Mucosa of descending colon (tissue), 3 donors: ENCODE data around the gene C19orf85. TPM values are rescaled to one million over a fixed set of nuclear protein-coding genes. Genes with fewer than 3 reads are reported as not detected.

Experiments used
- ATAC-seq: fragments of 200-7000 bp; cut with Tn5 transposase; one replicate; pipeline ENCODE4 v1.9.1; 2020; ENCODE audit warnings: mild to moderate bottlenecking, moderate library complexity
- DNase-seq, 3 donors: peaks; one replicate each; pipeline ENCODE4 v3.0.0-alpha.2; 2020
- H3K36me3 ChIP-seq: fragments of 200-600 bp; one replicate; pipeline ENCODE4 v1.8.0; 2021; ENCODE audit warnings: low read depth, mild to moderate bottlenecking
- H3K4me1 ChIP-seq: fragments of 200-600 bp; one replicate; pipeline ENCODE4 v1.8.0; 2021; ENCODE audit warnings: low read depth, mild to moderate bottlenecking
- H3K4me3 ChIP-seq: fragments of 200-600 bp; one replicate; pipeline ENCODE4 v1.8.0; 2021; ENCODE audit warnings: mild to moderate bottlenecking
- H3K9me3 ChIP-seq: fragments of 200-600 bp; one replicate; pipeline ENCODE4 v1.8.0; 2021; ENCODE audit warnings: mild to moderate bottlenecking
- intact Hi-C, 2 donors: fragments of 100-400 bp; cut with DNase I in 1 of 2; cut with micrococcal nuclease in 1 of 2; formaldehyde crosslinking; loops; one replicate each; pipeline versions ENCODE4 v1.11.0 to v1.11.1; 2022; cut with DNase I, micrococcal nuclease
- total RNA-seq, 3 donors: library from RNA; stranded (reverse); fragmentation: NEBNext Ultra II Directional in 2 of 3; extraction: Animal tissue kit (Norgen Biotek cat#: 25700) in 2 of 3; gene quantifications; one replicate each; pipeline versions ENCODE4 v1.2.1 to v1.2.4, GENCODE V29; 2021 to 2023
- TF ChIP-seq, protein P1 (sequence below): fragments of 200-600 bp; IDR thresholded peaks from one replicate; pipeline ENCODE4 v1.8.0; 2022; ENCODE audit warnings: antibody characterized with exemption, mild to moderate bottlenecking
- donor health status: DM: no; HTN: no; CAD: no; lungs with moderate emphysema.
- donor health status: DM: no; HTN: no; CAD: no.
- donor health status: DM: no; HTN: yes; CAD: no.

C19orf85 gene
- total RNA-seq, 3 donors from 2014 or later = not detected

DNA sequence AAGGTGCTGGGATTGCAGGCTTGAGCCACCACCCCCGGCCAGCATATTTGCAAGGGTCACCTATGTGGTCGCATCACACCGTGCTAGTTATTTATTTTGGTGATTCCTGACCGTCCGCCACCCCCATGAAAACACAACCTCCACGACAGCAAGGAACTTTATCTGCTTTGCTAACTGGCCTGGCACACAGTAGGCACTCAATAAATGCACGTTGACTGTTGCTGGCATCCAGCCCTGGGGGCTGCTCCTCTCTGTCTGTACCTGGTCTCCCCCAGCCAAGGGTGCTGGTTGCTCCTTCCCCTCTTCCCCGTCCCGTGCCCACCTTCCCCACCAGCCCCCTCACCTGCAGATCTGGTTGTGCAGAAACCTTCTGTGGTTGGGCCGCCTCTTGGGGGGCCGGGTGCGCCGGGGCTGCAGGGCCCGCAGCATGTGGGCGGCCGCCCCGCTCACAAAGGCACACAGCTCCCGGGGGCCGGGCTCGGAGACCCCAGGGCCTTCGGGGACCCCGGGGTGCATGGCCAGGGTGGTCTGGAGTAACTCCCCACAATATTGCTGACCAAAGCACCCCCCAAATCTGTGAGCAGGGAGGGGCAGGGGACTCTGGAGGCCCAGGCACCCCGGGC, 401 bp downstream of the C19orf85 start:
- TF ChIP-seq, protein P1, sequence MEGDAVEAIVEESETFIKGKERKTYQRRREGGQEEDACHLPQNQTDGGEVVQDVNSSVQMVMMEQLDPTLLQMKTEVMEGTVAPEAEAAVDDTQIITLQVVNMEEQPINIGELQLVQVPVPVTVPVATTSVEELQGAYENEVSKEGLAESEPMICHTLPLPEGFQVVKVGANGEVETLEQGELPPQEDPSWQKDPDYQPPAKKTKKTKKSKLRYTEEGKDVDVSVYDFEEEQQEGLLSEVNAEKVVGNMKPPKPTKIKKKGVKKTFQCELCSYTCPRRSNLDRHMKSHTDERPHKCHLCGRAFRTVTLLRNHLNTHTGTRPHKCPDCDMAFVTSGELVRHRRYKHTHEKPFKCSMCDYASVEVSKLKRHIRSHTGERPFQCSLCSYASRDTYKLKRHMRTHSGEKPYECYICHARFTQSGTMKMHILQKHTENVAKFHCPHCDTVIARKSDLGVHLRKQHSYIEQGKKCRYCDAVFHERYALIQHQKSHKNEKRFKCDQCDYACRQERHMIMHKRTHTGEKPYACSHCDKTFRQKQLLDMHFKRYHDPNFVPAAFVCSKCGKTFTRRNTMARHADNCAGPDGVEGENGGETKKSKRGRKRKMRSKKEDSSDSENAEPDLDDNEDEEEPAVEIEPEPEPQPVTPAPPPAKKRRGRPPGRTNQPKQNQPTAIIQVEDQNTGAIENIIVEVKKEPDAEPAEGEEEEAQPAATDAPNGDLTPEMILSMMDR = no peak
- DNase-seq (no peak), ATAC-seq (no peak)
- intact Hi-C loops = no loop called here
- no peaks in the 10 kb centered on the region for H3K9me3 ChIP-seq
- H3K4me3 ChIP-seq = no peak overlapping the region
- H3K36me3 ChIP-seq = peaks cover 4% of the 10 kb centered on the region
- H3K4me1 ChIP-seq = peaks cover 16% of the 10 kb centered on the region

DNA sequence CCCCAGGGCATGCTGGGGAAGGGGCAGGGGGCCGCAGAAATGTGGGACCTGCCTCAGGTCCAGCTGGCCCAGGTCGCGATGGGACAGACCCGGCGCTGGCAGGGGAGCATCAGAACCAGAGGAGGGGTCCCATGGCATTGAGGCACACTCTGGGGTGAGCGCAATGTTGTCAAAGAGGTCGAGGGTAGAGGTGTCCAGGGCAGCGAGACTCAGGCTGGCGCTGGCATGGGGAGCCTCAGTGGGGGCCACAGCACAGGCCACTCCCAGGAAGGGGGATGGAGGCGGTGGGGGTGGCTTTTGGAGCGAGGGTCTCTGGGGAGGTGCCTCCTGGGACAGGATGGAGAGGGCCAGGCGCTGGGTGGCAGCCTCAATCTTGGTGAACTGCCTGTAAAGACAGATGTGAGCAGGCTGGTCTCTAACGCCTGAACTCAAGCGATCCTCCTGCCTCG, 944 bp downstream of the C19orf85 start:
- TF ChIP-seq, protein P1 = no peak
- Histone ChIP-seq H3K4me1 (peaks cover 16% of the 10 kb centered on the region), H3K4me3 (no peak overlapping the region), H3K9me3 (no peaks in the 10 kb centered on the region), H3K36me3 (peaks cover 4% of the 10 kb centered on the region)
- DNase-seq (no peak), ATAC-seq (no peak)
- intact Hi-C loops = no loop called here

DNA sequence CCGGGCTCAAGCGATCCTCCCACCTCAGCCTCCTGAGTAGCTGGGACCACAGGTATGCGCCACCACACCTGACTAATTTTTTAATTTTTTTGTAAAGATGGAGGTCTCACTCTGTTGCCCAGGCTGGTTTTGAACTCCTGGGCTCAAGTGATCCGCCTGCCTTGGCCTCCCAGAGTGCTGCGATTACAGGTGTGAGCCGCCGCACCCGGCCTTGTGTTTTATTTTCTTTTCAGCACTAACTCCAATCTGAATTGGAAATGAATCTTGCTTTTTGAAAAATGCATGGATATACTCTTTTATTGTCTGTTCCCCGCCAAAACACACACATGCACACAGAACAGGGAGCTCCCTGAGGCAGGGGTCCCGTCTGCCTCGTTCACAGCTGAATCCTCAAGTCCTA, 1.8 kb downstream of the C19orf85 start:
- ATAC-seq = no peak
- H3K4me3 ChIP-seq = no peak overlapping the region
- TF ChIP-seq, protein P1 = no peak

DNA sequence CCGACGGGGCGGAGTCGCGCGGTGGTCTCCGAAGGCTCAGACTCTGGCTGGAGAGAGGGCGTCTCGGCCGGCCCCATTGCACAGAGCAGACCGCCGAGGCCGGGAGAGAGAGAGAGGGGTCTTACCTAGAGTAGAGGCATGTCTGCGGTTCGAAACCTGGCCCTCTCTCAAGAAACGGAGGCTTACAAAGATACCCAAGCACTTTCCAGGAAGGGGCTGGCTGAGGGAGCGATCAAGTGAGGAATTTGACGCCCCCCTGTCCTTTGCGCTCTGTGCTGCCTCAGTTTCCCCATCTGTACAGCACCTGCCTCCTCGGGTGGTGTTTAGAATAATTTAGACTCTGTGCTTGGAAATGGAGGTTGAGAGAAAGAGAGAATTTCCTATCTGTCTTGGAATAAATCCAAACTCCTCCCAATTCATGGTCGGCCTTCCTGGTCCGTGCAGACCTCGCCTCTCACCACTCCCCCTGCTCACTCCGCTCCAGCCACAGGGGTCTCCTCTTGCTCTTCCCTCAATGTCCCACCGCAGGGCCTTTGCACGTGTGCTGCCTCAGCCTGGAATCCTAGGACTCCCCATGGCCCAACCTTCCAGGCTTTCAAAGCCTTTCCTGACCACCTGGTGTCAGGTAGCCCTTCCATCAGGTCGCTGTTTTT, 2.5 kb downstream of the C19orf85 start:
- Histone ChIP-seq H3K4me1 (peaks cover 10% of the 10 kb centered on the region), H3K4me3 (peak overlapping the region; percentile 25), H3K9me3 (no peaks in the 10 kb centered on the region), H3K36me3 (peaks cover 4% of the 10 kb centered on the region)
- TF ChIP-seq, protein P1 = no peak
- ATAC-seq (peak; percentile 22), DNase-seq (no peak)
- intact Hi-C loops = no loop called here

More for the DNA sequence above, 1.8 kb downstream of the C19orf85 start:
- intact Hi-C loops = no loop called here
- Histone ChIP-seq H3K36me3 (peaks cover 4% of the 10 kb centered on the region), H3K4me1 (peaks cover 12% of the 10 kb centered on the region), H3K9me3 (no peaks in the 10 kb centered on the region)
- DNase-seq = no peak

DNA sequence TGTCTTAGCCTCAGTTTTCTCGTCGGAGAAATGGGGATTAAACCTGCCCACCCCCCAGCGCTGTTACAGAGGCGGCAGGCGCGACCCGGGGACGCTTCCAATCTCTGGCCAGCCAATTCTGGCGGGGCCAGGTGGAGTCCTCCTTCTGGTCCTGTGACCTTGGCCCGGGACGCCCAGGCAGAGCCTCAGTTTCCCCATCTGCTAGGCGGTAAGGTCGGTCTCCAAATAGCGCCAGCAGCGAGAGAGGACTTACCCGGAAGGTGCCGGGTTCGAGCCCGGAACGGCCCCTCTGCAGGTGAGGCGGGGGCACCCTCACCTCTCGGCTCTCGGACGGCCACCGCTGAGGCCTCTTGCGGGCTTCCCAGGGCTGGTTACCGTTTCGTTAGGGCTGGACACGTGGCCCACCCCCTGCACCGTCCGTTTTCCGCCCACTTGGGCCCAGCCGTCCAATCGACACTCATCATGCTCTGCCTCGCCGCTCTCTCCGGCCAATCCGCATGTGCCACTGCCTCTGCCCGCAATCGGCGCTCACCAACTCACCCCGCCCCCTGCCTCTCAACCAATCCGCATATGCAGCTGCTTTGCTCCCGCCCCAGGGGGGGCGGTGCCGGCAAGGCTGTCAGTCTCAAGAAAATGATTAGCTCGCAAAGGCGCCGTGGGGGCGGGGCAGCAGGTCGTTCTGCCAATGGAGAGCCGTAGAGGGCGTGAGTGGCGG, 3.1 kb downstream of the C19orf85 start, which contains the start of gene ISOC2:
Gene ISOC2, minus strand, starts transcription at position 384 of the 715 bp plus-strand sequence. CDS start 5,156 bp downstream, outside the sequence.
- intact Hi-C loops = no loop called here
- H3K9me3 ChIP-seq = no peaks in the 10 kb centered on the region
- ATAC-seq (peak; percentile 97), DNase-seq (peak; percentile 100)
- TF ChIP-seq, protein P1 = peak; percentile 36
- H3K36me3 ChIP-seq = peaks cover 4% of the 10 kb centered on the region
- peaks cover 10% of the 10 kb centered on the region for H3K4me1 ChIP-seq
- H3K4me3 ChIP-seq = peak within 1 kb of the TSS; percentile 68
